B cell (primary cell): ENCODE data around the gene CPNE9. TPM values are rescaled to one million over a fixed set of nuclear protein-coding genes. Genes with fewer than 3 reads are reported as not detected.
A peak's percentile ranks its signal among the peaks of the same experiment; 100 is the strongest.

ENCODE experiments used
- ATAC-seq: fragments of 200-7000 bp; cut with Tn5 transposase; one replicate; pipeline ENCODE4 v1.10.0; 2021; ENCODE audit warnings: low read depth, mild to moderate bottlenecking, moderate number of reproducible peaks, moderate library complexity
- CTCF ChIA-PET: fragments of 350-600 bp; sonication (Branson Sonifier 250); formaldehyde crosslinking; loops from one replicate; lab custom pipeline; 2021; ENCODE audit warnings: antibody characterized with exemption, inconsistent platforms; lab: Charles Lee
- POLR2A ChIA-PET: fragments of 350-600 bp; sonication (Branson Sonifier 250); formaldehyde crosslinking; loops from one replicate; lab custom pipeline; 2021; ENCODE audit warnings: antibody characterized with exemption; lab: Charles Lee
- DNase-seq: peaks from one replicate; pipeline ENCODE4 v3.0.0; 2013
- H2AFZ ChIP-seq: 2 replicates; pipeline ENCODE4 v1.6.1; 2012; ENCODE audit warnings: mild to moderate bottlenecking, low read depth, low read length; ENCODE audit not compliant: insufficient read depth, poor library complexity, severe bottlenecking
- H3K27ac ChIP-seq, 2 donors: 1 replicate in 1 of 2; 2 replicates in 1 of 2; pipeline ENCODE4 v1.5.1; 2012 to 2013; ENCODE audit warnings: low read length in 2 of 2, mild to moderate bottlenecking in 2 of 2, moderate library complexity in 1 of 2
- H3K27me3 ChIP-seq, 4 experiments: fragments of 200-600 bp in 1 of 4; sonication (generic) in 1 of 4; replicated peaks in 1 of 4; 1 replicate in 2 of 4; 2 replicates in 2 of 4; pipeline versions ENCODE4 v1.6.1 to v1.7.0; 2013 to 2016; ENCODE audit warnings: low read length in 3 of 4, mild to moderate bottlenecking in 2 of 4, mixed read lengths in 1 of 4, moderate library complexity in 1 of 4; ENCODE audit not compliant: insufficient read depth in 4 of 4, control insufficient read depth in 3 of 4; ENCODE audit errors: control extremely low read depth in 1 of 4
- H3K36me3 ChIP-seq, 2 experiments: replicated peaks in 1 of 2; 1 replicate in 1 of 2; 2 replicates in 1 of 2; pipeline versions ENCODE4 v1.6.1 to v1.7.1; 2013; ENCODE audit warnings: low read length in 1 of 2; ENCODE audit not compliant: insufficient read depth in 2 of 2, control insufficient read depth in 1 of 2; ENCODE audit errors: control extremely low read depth in 1 of 2, extremely low read depth in 1 of 2
- H3K4me1 ChIP-seq, 2 donors: fragments of 200-600 bp in 1 of 2; sonication (generic) in 1 of 2; 1 replicate in 1 of 2; 2 replicates in 1 of 2; pipeline versions ENCODE4 v1.5.1 to v1.6.1; 2013 to 2017; ENCODE audit warnings: low read length in 2 of 2; ENCODE audit not compliant: control insufficient read depth in 2 of 2, insufficient read depth in 2 of 2
- H3K4me2 ChIP-seq: replicated peaks from 2 replicates; pipeline ENCODE3; 2012; ENCODE audit warnings: mild to moderate bottlenecking, low read depth, low read length; ENCODE audit not compliant: poor library complexity, severe bottlenecking
- H3K4me3 ChIP-seq, 5 experiments: fragments of 200-600 bp in 1 of 5; sonication (generic) in 1 of 5; 1 replicate in 3 of 5; 2 replicates in 2 of 5; pipeline versions ENCODE4 v1.5.1 to v1.7.0; 2011 to 2016; ENCODE audit warnings: low read length in 4 of 5, mild to moderate bottlenecking in 4 of 5, low read depth in 2 of 5, control low read depth in 1 of 5, moderate library complexity in 1 of 5; ENCODE audit not compliant: insufficient read depth in 1 of 5; ENCODE audit errors: control extremely low read depth in 1 of 5, extremely low read depth in 1 of 5
- H3K79me2 ChIP-seq: fragments of 200-600 bp; sonication (generic); one replicate; pipeline ENCODE4 v1.6.0; 2016; ENCODE audit warnings: low read length; ENCODE audit not compliant: control insufficient read depth, insufficient read depth
- H3K9ac ChIP-seq: fragments of 200-600 bp; sonication (generic); 2 replicates; pipeline ENCODE4 v1.6.1; 2017; ENCODE audit warnings: mild to moderate bottlenecking, low read length, moderate library complexity
- H3K9me3 ChIP-seq, 3 donors: one replicate each; pipeline versions ENCODE4 v1.6.1 to v1.7.1; 2013; ENCODE audit warnings: low read length in 2 of 3; ENCODE audit not compliant: control insufficient read depth in 2 of 3, insufficient read depth in 1 of 3; ENCODE audit errors: control extremely low read depth in 1 of 3
- H4K20me1 ChIP-seq: 2 replicates; pipeline ENCODE4 v1.6.0; 2012; ENCODE audit warnings: mild to moderate bottlenecking, low read length; ENCODE audit not compliant: insufficient read depth, control insufficient read depth, poor library complexity, severe bottlenecking
- H3K27ac Mint-ChIP-seq: one replicate; pipeline ENCODE4 v1.8.0; 2021; ENCODE audit warnings: mixed read lengths
- H3K27me3 Mint-ChIP-seq: one replicate; pipeline ENCODE4 v1.8.0; 2021; ENCODE audit warnings: mixed read lengths
- H3K4me1 Mint-ChIP-seq: one replicate; pipeline ENCODE4 v1.8.0; 2021; ENCODE audit warnings: mixed read lengths
- H3K4me3 Mint-ChIP-seq: one replicate; pipeline ENCODE4 v1.8.0; 2021; ENCODE audit warnings: mixed read lengths
- H3K9me3 Mint-ChIP-seq: one replicate; pipeline ENCODE4 v1.8.0; 2022; ENCODE audit warnings: mixed read lengths; ENCODE audit not compliant: insufficient read depth
- EZH2 ChIP-seq: IDR thresholded peaks from 2 replicates; pipeline ENCODE4 v1.6.1; 2012; ENCODE audit warnings: borderline replicate concordance, low read depth, mild to moderate bottlenecking, moderate library complexity, low read length; ENCODE audit not compliant: insufficient read depth, poor library complexity, severe bottlenecking
- WGBS: methylation state at CpG from one replicate; pipeline ENCODE4 v1.1.5; 2013; ENCODE audit warnings: missing lambda C conversion rate; ENCODE audit not compliant: insufficient coverage; 5-methylcytosine and 5-hydroxymethylcytosine counted together
- intact Hi-C: fragments of 100-400 bp; cut with micrococcal nuclease; formaldehyde crosslinking; loops from one replicate; pipeline ENCODE4 v1.10.0; 2022
- polyA plus RNA-seq: library from polyadenylated mRNA; depleted of rRNA; stranded (reverse); fragments of >200 nt; gene quantifications from 2 replicates; pipeline ENCODE4 v1.2.3, GENCODE V29; 2012
- total RNA-seq, 2 donors: library from RNA; stranded (reverse); fragments of 120-200 nt in 1 of 2; gene quantifications; 1 replicate in 1 of 2; 2 replicates in 1 of 2; pipeline versions ENCODE4 v1.2.3 to v1.2.4, GENCODE V29; 2013 to 2022
- TF ChIP-seq, protein P1 (sequence below): fragments of 200-600 bp; IDR thresholded peaks from one replicate; pipeline ENCODE4 v1.8.0; 2022; ENCODE audit warnings: antibody characterized with exemption, mild to moderate bottlenecking

Gene CPNE9
- total and polyA plus RNA-seq, 2 donors (not counting 1 experiment from before 2014, with no cell fraction given) = 0.30 to 0.37 TPM

DNA sequence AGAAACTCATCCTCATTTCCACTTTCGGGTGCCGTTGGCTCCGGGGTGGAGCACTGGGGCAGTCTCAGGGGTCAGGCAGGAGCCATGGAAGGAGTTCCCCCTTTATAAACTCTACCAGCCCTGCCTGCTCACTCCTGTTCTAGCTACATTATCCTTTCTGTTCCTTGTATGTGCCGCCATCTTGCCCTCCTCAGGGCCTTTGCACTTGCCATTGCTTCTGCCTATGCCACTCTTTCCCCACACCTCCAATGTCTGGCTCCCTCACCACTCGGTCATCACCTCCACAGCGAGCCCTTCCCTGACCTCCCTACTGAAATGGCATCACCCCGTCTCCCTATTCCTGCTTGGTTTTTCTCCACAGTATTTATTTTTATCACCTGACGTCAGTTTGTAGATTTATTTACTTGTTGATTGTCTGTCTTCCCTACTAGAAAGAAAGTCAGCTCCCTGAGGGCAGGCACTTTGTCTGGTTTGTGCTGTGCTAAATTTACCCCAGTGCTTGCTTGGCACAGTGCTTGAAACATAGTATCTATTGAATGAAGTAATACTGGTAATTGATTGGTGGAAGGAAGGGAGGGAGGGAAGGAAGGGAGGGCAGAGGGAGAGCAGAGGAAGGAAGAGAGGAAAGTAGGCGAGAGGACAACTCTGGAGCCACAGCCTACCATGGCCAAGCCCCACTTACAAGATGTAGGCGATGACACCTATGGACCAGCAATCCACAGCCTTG lies 57.3 kb downstream of the CPNE9 start:
- POLR2A ChIA-PET = no interaction called here
- intact Hi-C loops = no loop called here
- CTCF ChIA-PET = interaction anchor here (0.6 kb wide), 1 partner anchor 16 kb away, joined by 4 read pairs; no protein-coding TSS in a partner anchor

DNA sequence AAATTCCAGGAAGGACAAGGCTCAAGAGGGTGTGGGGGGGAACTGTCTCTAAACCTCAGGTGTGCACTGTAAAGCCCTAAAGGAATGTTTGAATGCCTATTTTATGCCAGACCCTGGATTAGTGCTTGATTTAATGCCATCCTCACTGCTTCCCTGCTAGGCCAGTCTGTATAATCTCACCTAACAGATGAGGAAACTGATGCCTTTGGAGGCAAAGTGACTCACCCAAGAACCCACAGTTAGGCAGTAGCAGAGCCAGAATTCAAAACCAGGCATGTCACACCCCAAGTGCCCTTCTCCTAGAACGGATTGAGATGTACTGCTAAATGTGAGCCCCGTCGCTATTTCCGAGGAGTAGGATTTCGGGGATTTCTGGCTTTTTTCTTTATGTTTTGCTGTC lies 58.3 kb downstream of the CPNE9 start:
- TF ChIP-seq, protein P1, sequence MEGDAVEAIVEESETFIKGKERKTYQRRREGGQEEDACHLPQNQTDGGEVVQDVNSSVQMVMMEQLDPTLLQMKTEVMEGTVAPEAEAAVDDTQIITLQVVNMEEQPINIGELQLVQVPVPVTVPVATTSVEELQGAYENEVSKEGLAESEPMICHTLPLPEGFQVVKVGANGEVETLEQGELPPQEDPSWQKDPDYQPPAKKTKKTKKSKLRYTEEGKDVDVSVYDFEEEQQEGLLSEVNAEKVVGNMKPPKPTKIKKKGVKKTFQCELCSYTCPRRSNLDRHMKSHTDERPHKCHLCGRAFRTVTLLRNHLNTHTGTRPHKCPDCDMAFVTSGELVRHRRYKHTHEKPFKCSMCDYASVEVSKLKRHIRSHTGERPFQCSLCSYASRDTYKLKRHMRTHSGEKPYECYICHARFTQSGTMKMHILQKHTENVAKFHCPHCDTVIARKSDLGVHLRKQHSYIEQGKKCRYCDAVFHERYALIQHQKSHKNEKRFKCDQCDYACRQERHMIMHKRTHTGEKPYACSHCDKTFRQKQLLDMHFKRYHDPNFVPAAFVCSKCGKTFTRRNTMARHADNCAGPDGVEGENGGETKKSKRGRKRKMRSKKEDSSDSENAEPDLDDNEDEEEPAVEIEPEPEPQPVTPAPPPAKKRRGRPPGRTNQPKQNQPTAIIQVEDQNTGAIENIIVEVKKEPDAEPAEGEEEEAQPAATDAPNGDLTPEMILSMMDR = no peak
- no peak for TF ChIP-seq EZH2
- H3K4me1 Mint-ChIP-seq = no peaks in the 10 kb centered on the region
- no peak overlapping the region for H3K27ac ChIP-seq
- no peak overlapping the region for H3K4me3 Mint-ChIP-seq
- DNase-seq (no peak), ATAC-seq (no peak)
- no peaks in the 10 kb centered on the region for H3K27me3 Mint-ChIP-seq
- no peak overlapping the region for H3K4me2 ChIP-seq
- H3K27me3 ChIP-seq = no peaks in the 10 kb centered on the region
- H3K9ac ChIP-seq = no peak overlapping the region
- intact Hi-C loops = no loop called here
- H2AFZ ChIP-seq = no peak overlapping the region
- no peaks in the 10 kb centered on the region for H3K9me3 Mint-ChIP-seq
- 100% methylated on average over 5 of the region's 5 CpGs for whole genome bisulfite sequencing
- H4K20me1 ChIP-seq = peaks cover 4% of the 10 kb centered on the region
- H3K79me2 ChIP-seq = peaks cover 3% of the 10 kb centered on the region
- H3K27ac Mint-ChIP-seq = peak overlapping the region; percentile 10
- no peaks in the 10 kb centered on the region for H3K4me1 ChIP-seq
- H3K36me3 ChIP-seq = peaks cover 5 to 32% of the 10 kb centered on the region in 2 experiments
- no peak overlapping the region for H3K4me3 ChIP-seq
- ChIA-PET CTCF (no interaction called here), POLR2A (interaction anchor here (0.7 kb wide), 1 partner anchor 28 kb away, joined by 3 read pairs; no protein-coding TSS in a partner anchor)
- H3K9me3 ChIP-seq = peaks cover 0 to 3% (median 0%) of the 10 kb centered on the region in 3 donors

More for the DNA sequence above, 57.3 kb downstream of the CPNE9 start:
- Mint-ChIP-seq H3K4me1 (no peaks in the 10 kb centered on the region), H3K27ac (no peak overlapping the region), H3K27me3 (no peaks in the 10 kb centered on the region), H3K9me3 (no peaks in the 10 kb centered on the region), H3K4me3 (no peak overlapping the region)
- DNase-seq (no peak), ATAC-seq (no peak)
- no peak overlapping the region for H3K27ac ChIP-seq
- no peaks in the 10 kb centered on the region for H3K27me3 ChIP-seq
- H3K9me3 ChIP-seq = peaks cover 0 to 3% (median 0%) of the 10 kb centered on the region in 3 donors
- no peak overlapping the region for H2AFZ ChIP-seq
- no peak overlapping the region for H3K9ac ChIP-seq
- no peaks in the 10 kb centered on the region for H3K4me1 ChIP-seq
- TF ChIP-seq, protein P1 = no peak
- TF ChIP-seq EZH2 = no peak
- peaks cover 3 to 42% of the 10 kb centered on the region in 2 experiments for H3K36me3 ChIP-seq
- peaks cover 6% of the 10 kb centered on the region for H4K20me1 ChIP-seq
- no peak overlapping the region for H3K4me2 ChIP-seq
- peaks cover 7% of the 10 kb centered on the region for H3K79me2 ChIP-seq
- 95% methylated on average over 6 of the region's 10 CpGs for WGBS
- no peak overlapping the region for H3K4me3 ChIP-seq
